Cardiac muscle cell (in vitro differentiated cells and primary cell): ENCODE results near the gene KIF6. TPM values are rescaled to one million over a fixed set of nuclear protein-coding genes. Genes with fewer than 3 reads are reported as not detected.
A peak's percentile ranks its signal among the peaks of the same experiment; 100 is the strongest.

Experiments used
- DNase-seq, 2 donors: peaks; one replicate each; pipeline versions ENCODE4 v3.0.0 to v3.0.0-alpha.2; 2010 to 2017; ENCODE audit warnings: low read depth in 1 of 2, low spot score in 1 of 2
- H3K27ac ChIP-seq: fragments of 200-600 bp; sonication (generic); 2 replicates; pipeline ENCODE4 v1.5.1; 2016
- H3K27me3 ChIP-seq: fragments of 200-600 bp; sonication (generic); 2 replicates; pipeline ENCODE4 v1.6.0; 2016; ENCODE audit warnings: control low read depth
- H3K36me3 ChIP-seq: fragments of 200-600 bp; sonication (generic); 2 replicates; pipeline ENCODE4 v1.5.1; 2016; ENCODE audit warnings: control low read depth
- H3K4me1 ChIP-seq: fragments of 200-600 bp; sonication (generic); 2 replicates; pipeline ENCODE4 v1.8.1; 2017; ENCODE audit warnings: low read depth, mild to moderate bottlenecking, mixed run types
- H3K4me3 ChIP-seq: fragments of 200-600 bp; sonication (generic); 2 replicates; pipeline ENCODE4 v1.5.1; 2016; ENCODE audit warnings: mild to moderate bottlenecking
- H3K9me3 ChIP-seq: fragments of 200-600 bp; sonication (generic); 2 replicates; pipeline ENCODE4 v1.5.1; 2017; ENCODE audit warnings: low read depth, mild to moderate bottlenecking, control low read depth
- polyA plus RNA-seq: library from polyadenylated mRNA; unstranded; fragments of >200 nt; fragmentation: Nextera tagmentation; extraction: Ambion mirVana; gene quantifications from 2 replicates; pipeline ENCODE4 v1.2.1, GENCODE V29; 2016
- total RNA-seq: library from RNA; depleted of rRNA; stranded (reverse); fragments of >200 nt; gene quantifications from 2 replicates; pipeline ENCODE4 v1.2.3, GENCODE V29; 2016
- TF ChIP-seq, protein P1 (sequence below): IDR thresholded peaks from 2 replicates; pipeline ENCODE4 v1.5.1; 2012; ENCODE audit warnings: low read depth, mild to moderate bottlenecking, low read length

Gene KIF6
- total and polyA plus RNA-seq, 2 experiments from 2014 or later = 0.69 to 1.7 TPM

DNA sequence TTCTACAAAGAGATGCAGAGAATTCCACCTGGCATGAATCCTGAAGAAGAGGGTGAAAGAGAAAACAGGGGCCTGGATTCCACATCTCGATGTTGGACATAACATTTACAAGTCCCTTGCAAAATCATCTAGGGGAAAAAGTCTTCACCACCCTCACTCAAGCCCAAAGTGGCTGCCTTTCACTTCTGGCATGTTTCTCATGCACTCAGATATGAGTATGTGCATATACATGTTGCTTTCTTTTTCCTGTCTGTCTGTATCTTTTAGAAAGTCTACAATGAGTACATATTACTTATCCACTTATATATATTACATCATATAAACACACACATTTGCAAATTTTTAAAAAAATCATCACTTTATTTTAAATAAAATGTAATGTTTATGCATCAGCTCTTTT, 159.3 kb downstream of the KIF6 start:
- TF ChIP-seq, protein P1, sequence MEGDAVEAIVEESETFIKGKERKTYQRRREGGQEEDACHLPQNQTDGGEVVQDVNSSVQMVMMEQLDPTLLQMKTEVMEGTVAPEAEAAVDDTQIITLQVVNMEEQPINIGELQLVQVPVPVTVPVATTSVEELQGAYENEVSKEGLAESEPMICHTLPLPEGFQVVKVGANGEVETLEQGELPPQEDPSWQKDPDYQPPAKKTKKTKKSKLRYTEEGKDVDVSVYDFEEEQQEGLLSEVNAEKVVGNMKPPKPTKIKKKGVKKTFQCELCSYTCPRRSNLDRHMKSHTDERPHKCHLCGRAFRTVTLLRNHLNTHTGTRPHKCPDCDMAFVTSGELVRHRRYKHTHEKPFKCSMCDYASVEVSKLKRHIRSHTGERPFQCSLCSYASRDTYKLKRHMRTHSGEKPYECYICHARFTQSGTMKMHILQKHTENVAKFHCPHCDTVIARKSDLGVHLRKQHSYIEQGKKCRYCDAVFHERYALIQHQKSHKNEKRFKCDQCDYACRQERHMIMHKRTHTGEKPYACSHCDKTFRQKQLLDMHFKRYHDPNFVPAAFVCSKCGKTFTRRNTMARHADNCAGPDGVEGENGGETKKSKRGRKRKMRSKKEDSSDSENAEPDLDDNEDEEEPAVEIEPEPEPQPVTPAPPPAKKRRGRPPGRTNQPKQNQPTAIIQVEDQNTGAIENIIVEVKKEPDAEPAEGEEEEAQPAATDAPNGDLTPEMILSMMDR = no peak
- H3K4me3 ChIP-seq = no peak overlapping the region
- no peak overlapping the region for H3K27ac ChIP-seq
- no peaks in the 10 kb centered on the region for H3K36me3 ChIP-seq
- H3K27me3 ChIP-seq = no peaks in the 10 kb centered on the region
- H3K4me1 ChIP-seq = no peaks in the 10 kb centered on the region
- no peak for DNase-seq
- H3K9me3 ChIP-seq = no peaks in the 10 kb centered on the region

DNA sequence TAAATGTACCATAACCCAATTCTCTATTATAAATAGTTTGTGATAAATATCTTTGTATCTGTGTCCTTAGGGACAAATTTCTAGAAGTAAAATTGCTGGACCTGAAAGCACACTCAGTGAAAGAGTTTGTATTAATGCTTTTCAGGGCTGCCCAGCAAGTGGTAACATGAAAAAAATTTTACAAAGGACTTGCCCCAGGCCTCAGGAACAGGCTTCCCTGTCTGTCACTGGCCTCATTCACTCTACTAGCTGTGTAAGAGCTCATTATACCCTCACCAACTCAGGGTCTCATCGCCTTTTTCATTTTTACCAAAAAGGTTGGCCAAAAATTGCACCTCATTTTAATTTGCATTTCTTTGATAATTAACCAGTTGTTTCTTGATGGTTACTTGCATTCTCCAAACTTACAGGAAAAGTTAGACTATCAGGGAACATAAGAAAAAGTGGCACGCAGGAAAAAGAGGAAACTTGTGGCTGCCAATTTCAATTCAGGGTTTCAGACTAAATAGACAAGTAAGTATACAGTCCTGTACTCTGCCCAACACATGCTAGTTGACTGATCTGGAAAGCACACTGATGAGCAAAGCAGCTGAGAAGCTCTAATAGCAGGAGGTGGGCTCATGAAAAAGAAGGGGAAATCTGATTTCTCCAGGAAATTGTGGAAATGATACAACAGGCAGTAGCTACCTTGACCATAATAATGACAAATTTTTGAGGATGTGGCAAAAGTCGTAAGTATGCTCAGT, 161.5 kb downstream of the KIF6 start:
- no peak for DNase-seq
- no peak overlapping the region for H3K4me3 ChIP-seq
- no peaks in the 10 kb centered on the region for H3K36me3 ChIP-seq
- H3K27me3 ChIP-seq = no peaks in the 10 kb centered on the region
- no peak overlapping the region for H3K27ac ChIP-seq
- H3K4me1 ChIP-seq = no peaks in the 10 kb centered on the region
- H3K9me3 ChIP-seq = no peaks in the 10 kb centered on the region
- TF ChIP-seq, protein P1 = no peak

DNA sequence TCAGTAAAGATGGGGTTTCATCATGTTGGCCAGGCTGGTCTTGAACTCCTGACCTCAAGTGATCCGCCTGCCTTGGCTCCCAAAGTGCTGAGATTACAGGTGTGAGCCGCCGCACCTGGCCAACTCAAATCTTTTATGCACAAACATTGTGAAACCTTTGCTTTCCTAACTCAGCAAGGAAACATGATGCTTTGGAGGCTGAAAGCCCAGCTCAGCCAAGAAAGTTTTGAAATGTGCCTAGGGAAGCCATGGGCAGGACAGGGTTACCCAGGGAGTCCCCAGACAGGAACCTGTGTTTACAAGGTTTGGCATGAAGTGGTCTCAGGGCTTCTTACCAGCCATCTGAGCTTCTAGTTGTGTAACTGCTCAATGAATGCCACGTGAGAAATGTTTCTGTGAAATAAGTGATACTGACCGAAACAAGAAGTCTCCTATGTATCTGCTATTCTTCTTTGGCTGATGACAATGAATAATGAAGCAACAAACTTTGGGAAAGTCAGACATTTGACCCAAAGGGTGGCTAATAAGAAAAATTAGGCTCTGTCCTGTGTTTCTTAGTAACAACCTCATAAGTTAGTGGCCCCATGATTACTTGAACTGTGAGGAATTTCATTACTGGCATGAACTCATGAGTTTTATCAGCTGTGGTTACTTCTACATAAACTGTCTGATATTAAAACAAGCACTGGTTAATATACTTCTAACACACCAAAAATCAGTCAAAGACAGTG, 163.5 kb downstream of the KIF6 start:
- no peaks in the 10 kb centered on the region for H3K4me1 ChIP-seq
- H3K36me3 ChIP-seq = no peaks in the 10 kb centered on the region
- no peak overlapping the region for H3K27ac ChIP-seq
- TF ChIP-seq, protein P1 = no peak
- H3K9me3 ChIP-seq = no peaks in the 10 kb centered on the region
- no peak overlapping the region for H3K4me3 ChIP-seq
- no peaks in the 10 kb centered on the region for H3K27me3 ChIP-seq
- DNase-seq = peak in 1 of 2 donors; percentile 69

DNA sequence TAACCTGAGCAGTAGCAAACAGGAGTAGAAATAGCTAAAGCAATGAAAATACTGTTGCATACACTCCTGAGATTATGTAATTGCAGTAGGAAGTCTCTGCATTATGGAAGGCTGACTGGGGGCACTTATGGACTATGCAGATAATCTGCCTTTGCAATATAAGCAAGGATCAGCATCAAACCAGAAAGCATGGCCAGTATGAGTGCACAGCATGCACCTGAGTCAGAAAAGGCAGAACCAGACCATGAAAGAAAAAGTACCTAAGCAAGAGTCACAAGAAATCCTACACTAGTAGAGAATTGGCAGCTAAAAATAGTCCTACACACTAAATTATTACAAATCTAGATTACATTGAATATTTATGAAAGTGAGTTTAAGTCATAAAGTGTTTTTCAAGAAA, 164.3 kb downstream of the KIF6 start:
- no peaks in the 10 kb centered on the region for H3K27me3 ChIP-seq
- TF ChIP-seq, protein P1 = no peak

DNA sequence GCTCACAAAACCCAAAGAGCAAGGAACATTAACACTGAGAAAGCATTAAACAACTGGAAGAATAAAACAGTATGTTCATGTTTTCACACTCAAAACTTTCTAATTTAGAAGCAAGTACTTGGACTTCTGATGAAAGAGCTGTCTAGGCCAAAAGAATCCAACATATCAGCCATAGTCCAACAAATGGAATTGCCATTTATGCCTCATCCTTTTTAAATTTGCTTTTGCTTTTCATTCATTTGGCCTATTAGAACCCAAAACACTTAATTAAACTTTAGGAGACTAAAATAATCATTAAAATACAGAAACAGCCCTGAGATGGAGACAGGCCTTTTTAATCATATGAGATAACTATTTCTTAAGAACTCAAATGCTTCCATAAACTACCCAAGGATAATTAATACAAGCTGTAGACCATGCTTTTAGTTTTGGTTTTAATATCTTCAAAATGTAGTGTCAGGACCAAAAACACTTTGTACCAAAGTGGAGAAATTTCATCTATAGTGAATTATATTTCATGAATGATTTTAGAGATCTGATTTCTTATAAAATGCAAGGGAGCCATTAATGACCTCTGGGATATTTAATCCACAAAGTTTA, 166.5 kb downstream of the KIF6 start:
- Histone ChIP-seq H3K27ac (no peak overlapping the region), H3K4me3 (no peak overlapping the region), H3K27me3 (no peaks in the 10 kb centered on the region), H3K36me3 (no peaks in the 10 kb centered on the region), H3K4me1 (no peaks in the 10 kb centered on the region), H3K9me3 (no peaks in the 10 kb centered on the region)
- TF ChIP-seq, protein P1 = no peak
- no peak for DNase-seq

More for the DNA sequence above, 164.3 kb downstream of the KIF6 start:
- H3K27ac ChIP-seq = no peak overlapping the region
- no peak overlapping the region for H3K4me3 ChIP-seq
- no peaks in the 10 kb centered on the region for H3K9me3 ChIP-seq
- H3K4me1 ChIP-seq = no peaks in the 10 kb centered on the region
- no peak for DNase-seq
- H3K36me3 ChIP-seq = no peaks in the 10 kb centered on the region
